GM12801 (cell line): ENCODE measurements around the gene CALML4.

Experiments
- TF ChIP-seq, protein P1 (sequence below): IDR thresholded peaks from one replicate; pipeline ENCODE4 v1.5.1; 2011; ENCODE audit warnings: control low read depth; ENCODE audit not compliant: insufficient read length; ENCODE audit errors: extremely low read depth

CALML4 gene

DNA sequence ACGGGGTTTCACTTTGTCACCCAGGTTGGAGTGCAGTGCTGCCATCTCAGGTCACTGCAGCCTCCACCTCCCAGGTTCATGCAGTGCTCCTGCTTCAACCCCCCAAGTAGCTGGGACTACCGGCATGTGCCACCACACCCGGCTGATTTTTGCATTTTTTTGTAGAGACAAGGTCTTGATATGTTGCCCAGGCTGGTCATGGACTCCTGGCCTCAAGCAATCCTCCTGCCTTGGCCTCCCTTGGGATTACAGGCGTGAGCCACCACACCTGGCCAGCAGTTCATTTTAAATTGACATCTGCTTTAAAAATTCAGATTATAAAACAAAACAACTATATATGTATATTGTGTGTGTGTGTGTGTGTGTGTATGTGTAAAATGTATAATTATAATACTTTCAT lies 38.3 kb downstream of the CALML4 start:
- TF ChIP-seq, protein P1, sequence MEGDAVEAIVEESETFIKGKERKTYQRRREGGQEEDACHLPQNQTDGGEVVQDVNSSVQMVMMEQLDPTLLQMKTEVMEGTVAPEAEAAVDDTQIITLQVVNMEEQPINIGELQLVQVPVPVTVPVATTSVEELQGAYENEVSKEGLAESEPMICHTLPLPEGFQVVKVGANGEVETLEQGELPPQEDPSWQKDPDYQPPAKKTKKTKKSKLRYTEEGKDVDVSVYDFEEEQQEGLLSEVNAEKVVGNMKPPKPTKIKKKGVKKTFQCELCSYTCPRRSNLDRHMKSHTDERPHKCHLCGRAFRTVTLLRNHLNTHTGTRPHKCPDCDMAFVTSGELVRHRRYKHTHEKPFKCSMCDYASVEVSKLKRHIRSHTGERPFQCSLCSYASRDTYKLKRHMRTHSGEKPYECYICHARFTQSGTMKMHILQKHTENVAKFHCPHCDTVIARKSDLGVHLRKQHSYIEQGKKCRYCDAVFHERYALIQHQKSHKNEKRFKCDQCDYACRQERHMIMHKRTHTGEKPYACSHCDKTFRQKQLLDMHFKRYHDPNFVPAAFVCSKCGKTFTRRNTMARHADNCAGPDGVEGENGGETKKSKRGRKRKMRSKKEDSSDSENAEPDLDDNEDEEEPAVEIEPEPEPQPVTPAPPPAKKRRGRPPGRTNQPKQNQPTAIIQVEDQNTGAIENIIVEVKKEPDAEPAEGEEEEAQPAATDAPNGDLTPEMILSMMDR = no peak

DNA sequence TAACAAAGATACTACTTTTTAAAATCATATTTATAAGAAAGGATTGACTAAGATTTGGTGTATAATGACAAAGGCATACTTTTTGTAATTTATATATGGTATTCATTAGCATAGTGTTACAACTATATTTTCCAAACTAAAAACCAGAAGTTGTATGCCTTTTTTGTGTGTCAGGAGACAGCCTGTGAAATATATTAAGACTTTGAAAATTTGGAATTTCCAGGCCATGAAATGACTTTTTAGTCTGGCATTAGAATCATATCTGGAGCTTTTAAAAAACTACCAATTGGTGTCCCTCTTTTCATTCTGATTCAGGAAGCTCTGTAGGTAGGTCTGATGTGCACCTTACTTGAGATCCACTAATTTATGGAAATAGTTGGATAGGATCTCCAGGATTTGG lies 41.9 kb downstream of the CALML4 start:
- TF ChIP-seq, protein P1 = no peak

DNA sequence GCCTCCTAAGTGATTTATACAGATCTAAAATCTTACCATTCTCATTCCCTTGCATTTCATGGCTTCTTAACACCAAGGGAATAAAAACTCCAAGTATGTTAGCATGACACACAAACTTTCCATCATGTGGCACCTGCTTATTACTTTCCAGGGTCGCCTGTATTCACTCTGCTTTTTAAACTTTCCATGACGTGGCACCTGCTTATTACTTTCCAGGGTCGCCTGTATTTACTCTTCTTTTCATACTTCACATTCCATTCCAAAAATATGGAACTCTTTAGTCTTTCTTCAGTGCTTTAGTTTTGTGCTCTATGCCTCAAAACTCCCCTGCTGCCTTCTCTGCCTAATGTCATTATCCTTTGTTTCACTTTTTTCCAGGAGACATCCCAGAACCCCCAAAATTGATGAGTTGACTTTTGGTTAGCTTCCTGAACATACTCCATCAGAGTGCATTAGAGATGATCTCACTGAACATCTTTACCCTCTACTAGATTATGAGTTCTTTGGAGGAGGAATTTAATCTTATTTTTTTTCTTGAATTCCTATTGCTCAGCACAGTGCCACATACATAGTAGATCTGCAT lies 47.0 kb downstream of the CALML4 start:
- TF ChIP-seq, protein P1 = no peak

DNA sequence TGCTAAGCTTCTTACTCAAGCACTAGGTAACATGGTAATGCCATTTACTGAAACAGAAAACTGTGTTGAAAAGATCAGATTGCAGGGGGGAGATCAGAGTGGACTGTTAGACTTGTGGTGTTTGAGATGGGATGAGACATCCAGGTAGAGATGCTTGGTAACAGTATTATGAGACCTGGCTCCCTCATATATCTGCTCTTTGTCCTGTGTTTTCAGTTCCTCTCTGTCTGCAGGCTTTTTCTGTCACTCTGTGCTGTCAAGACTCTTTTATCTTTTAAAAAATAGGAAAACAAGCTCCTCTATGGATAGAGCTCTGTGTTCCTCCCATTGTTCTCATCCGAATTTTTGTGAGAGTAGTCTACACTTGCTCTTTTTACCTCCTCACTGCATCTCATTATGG lies 48.1 kb downstream of the CALML4 start:
- TF ChIP-seq, protein P1 = no peak

DNA sequence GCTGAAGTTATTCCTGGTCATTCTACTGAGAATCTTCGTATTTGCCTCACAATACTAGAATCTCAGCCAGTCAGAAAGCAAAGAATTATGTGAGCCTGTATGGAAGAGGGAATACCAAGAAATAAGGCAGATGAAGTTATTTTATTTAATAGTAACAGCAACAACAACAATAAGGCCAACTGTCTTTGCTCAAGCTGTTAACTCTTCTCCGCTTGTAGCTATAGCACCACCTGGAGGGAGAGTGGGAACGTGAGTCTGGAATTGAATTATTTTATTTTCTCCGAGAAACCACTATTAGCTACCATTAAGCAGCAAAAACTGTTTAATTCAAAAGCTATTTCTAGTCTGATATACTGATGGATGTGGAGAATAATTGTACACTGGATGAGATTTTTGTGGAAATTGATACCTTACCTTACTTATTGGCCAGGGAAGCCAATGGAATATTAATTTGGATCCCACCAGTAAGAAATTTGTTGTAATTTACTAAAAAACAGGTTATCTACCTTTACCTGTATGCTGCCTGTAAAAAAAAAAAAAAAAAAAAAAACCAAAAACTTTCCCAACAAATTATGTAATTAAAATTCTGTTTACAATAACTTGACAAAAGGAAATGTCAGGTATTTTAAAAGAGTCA lies 50.1 kb downstream of the CALML4 start:
- TF ChIP-seq, protein P1 = no peak

DNA sequence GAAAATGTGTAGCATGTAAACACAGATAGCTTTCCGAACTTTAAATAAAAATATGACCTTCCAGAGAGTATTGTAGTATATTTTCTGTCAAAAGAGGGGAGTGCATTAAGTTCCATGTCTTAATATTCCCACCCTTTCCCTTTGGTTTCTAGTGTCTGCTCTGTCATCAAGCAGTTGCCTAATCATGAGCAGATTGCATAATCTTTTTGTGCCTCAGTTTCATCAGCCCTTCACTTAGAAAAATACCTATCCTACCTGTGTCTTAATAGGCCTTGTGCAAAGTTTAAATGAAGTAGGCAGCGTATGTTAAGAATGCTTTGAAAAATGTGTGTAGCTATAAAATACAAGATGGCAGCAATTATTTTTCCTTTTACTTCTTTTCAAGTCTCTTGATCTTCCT lies 52.8 kb downstream of the CALML4 start:
- TF ChIP-seq, protein P1 = no peak

DNA sequence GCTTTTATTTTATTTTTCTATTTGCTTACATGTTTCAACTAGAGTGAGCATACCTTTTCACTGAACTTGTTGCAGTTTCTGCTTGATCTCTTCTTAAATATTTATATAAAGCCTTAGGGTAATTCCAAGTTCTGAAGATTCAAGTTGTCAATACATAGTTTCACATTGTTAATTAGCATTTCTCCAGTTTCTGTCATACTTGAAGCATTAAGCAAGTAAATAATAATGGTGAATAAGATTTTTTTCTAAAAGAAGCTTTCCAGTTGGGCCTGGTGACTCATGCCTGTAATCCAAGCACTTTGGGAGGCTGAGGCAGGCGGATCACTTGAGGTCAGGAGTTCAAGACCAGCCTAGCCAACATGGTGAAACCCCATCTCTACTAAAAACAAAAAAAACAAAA lies 53.9 kb downstream of the CALML4 start:
- TF ChIP-seq, protein P1 = no peak
